Embryonic facial prominence (tissue), 1 donor: ENCODE results near the gene C3orf52.

Experiments used
- DNase-seq: peaks from one replicate; pipeline ENCODE4 v3.0.0-alpha.2; 2016; ENCODE audit errors: extremely low spot score

Gene C3orf52

DNA sequence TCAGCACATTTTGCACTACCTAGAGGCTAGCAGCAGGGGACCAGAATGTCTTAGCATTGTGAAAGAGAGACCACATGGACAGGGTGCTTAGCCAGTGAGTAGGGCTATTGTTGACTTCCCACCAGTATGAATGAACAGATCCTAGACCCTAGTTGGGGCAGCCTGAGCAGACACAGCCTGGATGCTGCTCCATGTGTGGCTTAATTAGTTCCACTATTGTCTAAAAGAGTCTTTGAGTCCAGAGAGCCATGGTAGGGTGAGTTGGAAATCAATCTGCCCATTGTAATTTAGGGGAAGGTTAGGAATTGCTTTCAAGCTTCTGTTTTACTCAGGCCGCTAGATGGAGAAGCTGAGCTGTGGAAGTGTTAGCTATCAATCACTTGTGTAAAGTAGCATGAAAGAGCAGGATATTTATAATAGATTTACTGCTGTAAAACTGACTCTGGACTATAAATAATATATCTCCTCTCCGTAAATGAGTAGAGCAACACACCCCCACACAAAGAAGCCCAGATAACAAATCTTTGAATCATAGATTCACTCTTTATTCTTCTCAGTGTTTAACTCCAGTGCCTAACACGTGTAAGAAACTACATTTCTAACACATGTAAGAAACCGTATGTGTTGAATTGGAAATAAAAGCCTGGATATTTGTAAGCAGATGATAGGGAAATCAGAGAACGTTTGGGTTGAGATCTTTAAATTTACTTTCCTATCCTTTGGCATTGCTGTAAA, 50.9 kb downstream of the C3orf52 start:
- DNase-seq, result no peak

DNA sequence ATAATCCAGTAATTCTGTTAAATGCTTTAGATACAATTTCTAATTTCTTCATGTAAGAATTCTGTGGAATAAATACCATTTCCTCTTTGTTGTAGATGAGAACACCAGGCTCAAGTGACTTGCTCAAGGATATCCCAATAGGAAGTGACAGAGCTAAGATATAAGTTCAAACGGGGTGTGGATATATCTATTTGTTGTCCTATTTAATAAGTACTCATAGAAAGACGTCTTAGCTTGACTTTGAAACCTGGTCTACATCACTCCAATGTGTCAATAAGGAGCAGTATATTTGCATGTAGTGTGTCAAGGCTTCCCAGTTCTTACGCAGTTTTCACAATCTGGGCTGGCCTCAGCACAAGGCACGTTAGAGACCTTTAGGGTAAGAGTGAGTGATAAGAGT, 51.6 kb downstream of the C3orf52 start:
- DNase-seq, result no peak

DNA sequence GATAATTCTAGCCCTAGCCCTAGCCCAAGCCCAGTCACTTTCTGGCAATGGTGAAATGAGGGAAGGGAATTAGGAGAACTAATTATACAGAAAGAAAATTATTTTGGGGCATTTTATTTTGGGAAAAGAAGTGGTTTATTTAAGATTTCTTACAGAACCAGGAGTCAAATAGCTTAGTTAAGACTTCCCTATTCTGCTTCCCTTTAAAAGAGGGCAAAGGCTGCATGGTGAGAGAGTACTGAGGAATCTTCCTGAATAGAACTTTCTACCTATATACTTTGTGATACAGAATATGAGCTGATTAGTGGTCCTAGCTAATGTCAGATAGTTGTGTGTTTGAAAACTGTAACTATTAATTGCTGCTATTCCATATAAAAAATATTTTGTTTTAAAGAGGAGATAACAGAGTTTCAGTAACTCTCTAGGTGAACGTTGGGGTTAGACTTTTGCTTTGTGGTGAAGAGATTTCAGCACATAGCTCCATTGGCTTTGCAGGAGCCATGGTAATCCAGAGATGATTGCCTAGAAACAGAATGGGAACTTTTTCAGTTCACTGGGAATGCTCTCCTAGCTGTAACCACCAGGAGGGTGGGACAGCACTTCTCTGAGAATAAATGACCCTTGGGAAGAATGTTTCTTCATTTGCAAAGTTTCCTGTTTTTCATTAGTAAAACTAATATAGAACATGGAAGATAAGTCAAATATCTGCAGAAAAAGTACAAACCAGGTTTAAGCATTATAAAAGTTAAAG, 52.2 kb downstream of the C3orf52 start:
- no peak for DNase-seq

DNA sequence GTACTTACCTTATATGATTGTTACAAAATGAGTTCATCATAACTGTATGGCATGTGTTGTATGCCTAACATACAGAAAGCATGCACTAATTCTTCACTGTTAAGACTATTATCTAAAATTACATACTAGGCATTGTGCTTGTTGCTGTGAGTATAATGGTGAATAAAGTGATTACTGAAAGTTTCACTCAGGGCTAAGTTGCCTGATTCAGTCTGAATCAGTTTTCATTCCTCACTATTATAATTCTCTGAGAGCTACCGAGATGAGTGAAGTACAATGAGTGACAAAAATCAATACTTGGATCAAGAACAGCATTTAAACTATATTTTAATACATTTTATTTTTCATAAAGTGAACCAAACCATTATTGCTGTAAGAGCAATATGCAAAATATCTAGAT, 54.4 kb downstream of the C3orf52 start:
- no peak for DNase-seq

- DNase-seq, result no peak
These were observed 55.1 kb downstream of the C3orf52 start for GRCh38 chr3:112141293-112141692.

- DNase-seq, result no peak
These were observed 57.1 kb downstream of the C3orf52 start for GRCh38 chr3:112143251-112143650.

DNA sequence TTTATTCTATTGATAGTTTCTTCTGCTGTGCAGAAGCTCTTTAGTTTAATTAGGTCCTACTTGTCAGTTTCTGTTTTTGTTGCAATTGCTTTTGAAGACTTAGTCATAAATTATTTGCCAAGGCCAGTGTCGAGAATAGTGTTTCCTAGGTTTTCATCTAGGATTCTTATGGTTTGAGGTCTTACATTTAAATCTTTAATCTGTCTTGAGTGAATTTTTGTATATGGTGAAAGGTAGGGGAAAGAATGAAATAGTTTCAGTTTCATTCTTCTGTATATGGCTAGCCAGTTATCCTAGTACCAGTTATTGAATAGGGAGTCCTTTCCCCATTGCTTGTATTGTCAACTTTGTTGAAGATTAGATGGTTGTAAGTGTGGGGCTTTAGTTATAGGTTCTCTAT, 57.5 kb downstream of the C3orf52 start:
- DNase-seq, result no peak

DNA sequence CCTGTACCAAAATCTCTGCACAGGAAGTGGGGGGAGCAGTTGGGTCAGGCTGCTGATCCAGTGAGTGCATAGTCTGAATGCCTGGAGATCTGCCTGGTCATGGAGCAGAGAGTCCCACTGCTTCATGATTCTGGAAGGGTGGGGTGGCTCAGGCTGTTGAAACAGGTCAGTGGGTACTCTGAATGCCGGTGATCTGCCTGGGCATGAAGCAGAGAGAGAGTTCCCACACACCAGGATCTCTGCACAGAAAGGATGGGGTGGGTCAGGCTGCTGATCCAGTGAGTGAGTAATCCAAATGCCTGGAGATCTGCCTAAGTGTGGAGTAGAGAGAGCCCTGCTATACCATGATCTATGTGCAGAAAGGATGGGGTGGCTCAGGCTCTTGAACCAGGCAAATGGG, 62.9 kb downstream of the C3orf52 start:
- DNase-seq, result no peak

DNA sequence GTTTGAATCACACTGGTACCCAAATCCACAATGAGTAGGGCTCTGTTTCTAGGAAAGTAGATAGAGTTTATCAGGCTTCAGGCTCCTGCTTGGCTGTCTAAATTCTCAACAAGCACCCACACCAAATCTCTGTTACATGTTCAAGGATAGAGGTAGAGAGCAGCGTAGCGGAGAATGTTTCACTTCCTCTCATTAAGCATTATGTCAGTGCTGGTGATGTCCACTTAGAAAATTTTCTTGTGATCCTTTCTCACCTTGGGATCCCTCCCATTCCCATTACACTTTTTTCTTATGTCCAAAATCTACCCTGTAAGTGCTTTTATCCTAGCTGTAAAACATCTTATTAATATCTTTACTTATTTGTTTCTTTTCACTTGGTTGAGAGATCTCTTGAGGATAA, 81.6 kb downstream of the C3orf52 start:
- DNase-seq, result no peak
